HG03378 (cell line): ENCODE measurements around the gene SPON2.
"Not testable (repeated sequence)": the region's sequence is repeated elsewhere in the genome, so short reads cannot be mapped to it uniquely, and the experiment has no call there.

Experiments
- ATAC-seq: cut with Tn5 transposase; IDR thresholded peaks from one replicate; pipeline ENCODE4 v1.9.1; 2021; ENCODE audit warnings: mild to moderate bottlenecking, moderate library complexity; ENCODE audit not compliant: unreplicated experiment

Gene SPON2

GRCh38 chr4:1152290-1152689 is 20.1 kb downstream of the SPON2 start:
- no peak for ATAC-seq

- ATAC-seq = no peak
These were observed 20.8 kb downstream of the SPON2 start for GRCh38 chr4:1151541-1151940.

- no peak for ATAC-seq
These were observed 21.5 kb downstream of the SPON2 start for GRCh38 chr4:1150875-1151274.

- ATAC-seq = no peak
These were observed 32.5 kb downstream of the SPON2 start for GRCh38 chr4:1139860-1140259.

GRCh38 chr4:1137850-1138249 is 34.5 kb downstream of the SPON2 start:
- no peak for ATAC-seq

- ATAC-seq = no peak
These were observed 35.2 kb downstream of the SPON2 start for GRCh38 chr4:1137063-1137776.

GRCh38 chr4:1136048-1136447 is 36.3 kb downstream of the SPON2 start:
- no peak for ATAC-seq

- ATAC-seq = no peak
These were observed 39.4 kb downstream of the SPON2 start for GRCh38 chr4:1133033-1133432.

- peak; percentile 54 for ATAC-seq
These were observed 41.8 kb downstream of the SPON2 start for GRCh38 chr4:1130316-1131186.

- ATAC-seq = no peak
These were observed 45.9 kb downstream of the SPON2 start for GRCh38 chr4:1126506-1126905.

GRCh38 chr4:1125466-1125865 is 46.9 kb downstream of the SPON2 start:
- not testable (repeated sequence) for ATAC-seq

GRCh38 chr4:1124818-1125217 is 47.6 kb downstream of the SPON2 start:
- no peak for ATAC-seq

- ATAC-seq = no peak
These were observed 49.9 kb downstream of the SPON2 start for GRCh38 chr4:1122505-1122904.
